OCI-LY7 (cell line): ENCODE measurements around the gene ZNF620. TPM values are rescaled to one million over a fixed set of nuclear protein-coding genes. Genes with fewer than 3 reads are reported as not detected.

ENCODE experiments used
- BruUV-seq: library from RNA; stranded (reverse); fragments of 400-500 nt; replicated peaks from 2 replicates; lab custom pipeline; 2021; lab: Mats Ljungman, UMichigan
- CTCF ChIA-PET: fragments of 300-600 bp; sonication (Branson Sonifier 250); formaldehyde crosslinking; loops from one replicate; lab custom pipeline; 2022; ENCODE audit warnings: antibody characterized with exemption; ENCODE audit not compliant: unreplicated experiment; lab: Charles Lee
- POLR2A ChIA-PET: fragments of 300-600 bp; sonication (Branson Sonifier 250); formaldehyde crosslinking; loops from one replicate; lab custom pipeline; 2022; ENCODE audit warnings: antibody characterized with exemption; lab: Charles Lee
- DNase-seq: peaks from one replicate; pipeline ENCODE4 v3.0.0-alpha.2; 2015; ENCODE audit warnings: low spot score
- H2AFZ ChIP-seq: fragments of 200-600 bp; sonication (generic), shearing (Covaris generic); 2 replicates; pipeline ENCODE4 v1.6.1; 2014; ENCODE audit warnings: mild to moderate bottlenecking, antibody characterized with exemption, low read length, moderate library complexity
- H3K27ac ChIP-seq: fragments of 200-600 bp; sonication (generic); 2 replicates; pipeline ENCODE4 v1.5.1; 2014; ENCODE audit warnings: mixed run types, low read depth, mild to moderate bottlenecking, moderate library complexity, low read length, inconsistent platforms; ENCODE audit not compliant: poor library complexity, severe bottlenecking
- H3K36me3 ChIP-seq: fragments of 200-600 bp; sonication (generic); 2 replicates; pipeline ENCODE4 v1.6.1; 2014; ENCODE audit warnings: mild to moderate bottlenecking, antibody characterized with exemption, low read length, moderate library complexity, mixed read lengths; ENCODE audit not compliant: insufficient read depth
- H3K4me1 ChIP-seq: fragments of 200-600 bp; sonication (generic); 2 replicates; pipeline ENCODE4 v1.5.1; 2014; ENCODE audit warnings: mild to moderate bottlenecking, low read length; ENCODE audit not compliant: insufficient read depth, poor library complexity, severe bottlenecking
- H3K4me2 ChIP-seq: fragments of 200-600 bp; sonication (generic); 2 replicates; pipeline ENCODE4 v1.6.1; 2014; ENCODE audit warnings: mild to moderate bottlenecking, low read length
- H3K4me3 ChIP-seq: fragments of 200-600 bp; sonication (generic); 2 replicates; pipeline ENCODE4 v1.5.1; 2014; ENCODE audit warnings: mild to moderate bottlenecking, low read depth, low read length; ENCODE audit not compliant: poor library complexity, severe bottlenecking
- H3K79me2 ChIP-seq: fragments of 200-600 bp; sonication (generic); 2 replicates; pipeline ENCODE4 v1.6.1; 2016; ENCODE audit warnings: low read depth, mild to moderate bottlenecking, low read length, moderate library complexity, mixed read lengths; ENCODE audit not compliant: insufficient read depth
- H3K9me2 ChIP-seq: fragments of 200-600 bp; sonication (generic); 2 replicates; pipeline ENCODE4 v1.6.1; 2016; ENCODE audit warnings: mild to moderate bottlenecking, low read length, mixed read lengths; ENCODE audit not compliant: insufficient read depth
- H3K9me3 ChIP-seq: fragments of 200-600 bp; sonication (generic); 2 replicates; pipeline ENCODE4 v1.6.1; 2014; ENCODE audit warnings: mild to moderate bottlenecking, mixed run types, low read length, mixed read lengths
- H4K20me1 ChIP-seq: fragments of 200-600 bp; sonication (generic); 2 replicates; pipeline ENCODE4 v1.6.1; 2014; ENCODE audit warnings: mild to moderate bottlenecking, antibody characterized with exemption, low read length, moderate library complexity, mixed read lengths; ENCODE audit not compliant: insufficient read depth
- EZH2phosphoT487 ChIP-seq: fragments of 200-600 bp; sonication (generic); IDR thresholded peaks from 2 replicates; pipeline ENCODE4 v1.6.1; 2018; ENCODE audit warnings: low read depth, borderline replicate concordance, mild to moderate bottlenecking, mixed run types, antibody characterized with exemption, low read length, moderate library complexity, mixed read lengths
- intact Hi-C: fragments of 100-400 bp; cut with micrococcal nuclease; formaldehyde crosslinking; loops from one replicate; pipeline ENCODE4 v1.10.0; 2022; ENCODE audit not compliant: unreplicated experiment
- total RNA-seq, 2 experiments: library from RNA; depleted of rRNA in 1 of 2; stranded (reverse); fragments of >200 nt in 1 of 2; shearing (Covaris generic) in 1 of 2; gene quantifications; 2 replicates each; pipeline ENCODE4 v1.2.3, GENCODE V29; 2014 to 2022
- TF ChIP-seq, protein P1 (sequence below): fragments of 200-600 bp; sonication (generic); conservative IDR thresholded peaks from 2 replicates; pipeline ENCODE4 v1.5.1; 2014; ENCODE audit warnings: mild to moderate bottlenecking, antibody characterized with exemption, low read length, moderate library complexity, mixed read lengths

Gene ZNF620
- total RNA-seq, 2 experiments from 2014 or later = 0.27 TPM; not detected in 1

DNA sequence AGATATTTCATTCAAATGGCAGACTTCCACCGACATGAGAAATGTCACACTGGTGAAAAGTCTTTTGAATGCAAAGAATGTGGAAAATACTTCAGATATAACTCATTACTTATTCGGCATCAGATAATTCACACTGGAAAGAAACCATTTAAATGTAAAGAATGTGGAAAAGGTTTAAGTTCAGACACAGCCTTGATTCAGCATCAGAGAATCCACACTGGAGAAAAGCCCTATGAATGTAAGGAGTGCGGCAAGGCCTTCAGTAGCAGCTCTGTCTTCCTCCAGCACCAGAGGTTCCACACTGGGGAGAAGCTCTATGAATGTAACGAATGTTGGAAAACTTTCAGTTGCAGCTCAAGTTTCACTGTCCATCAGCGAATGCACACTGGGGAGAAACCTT lies 10.4 kb downstream of the ZNF620 start:
- intact Hi-C loops = no loop called here
- H2AFZ ChIP-seq = no peak overlapping the region
- TF ChIP-seq, protein P1, sequence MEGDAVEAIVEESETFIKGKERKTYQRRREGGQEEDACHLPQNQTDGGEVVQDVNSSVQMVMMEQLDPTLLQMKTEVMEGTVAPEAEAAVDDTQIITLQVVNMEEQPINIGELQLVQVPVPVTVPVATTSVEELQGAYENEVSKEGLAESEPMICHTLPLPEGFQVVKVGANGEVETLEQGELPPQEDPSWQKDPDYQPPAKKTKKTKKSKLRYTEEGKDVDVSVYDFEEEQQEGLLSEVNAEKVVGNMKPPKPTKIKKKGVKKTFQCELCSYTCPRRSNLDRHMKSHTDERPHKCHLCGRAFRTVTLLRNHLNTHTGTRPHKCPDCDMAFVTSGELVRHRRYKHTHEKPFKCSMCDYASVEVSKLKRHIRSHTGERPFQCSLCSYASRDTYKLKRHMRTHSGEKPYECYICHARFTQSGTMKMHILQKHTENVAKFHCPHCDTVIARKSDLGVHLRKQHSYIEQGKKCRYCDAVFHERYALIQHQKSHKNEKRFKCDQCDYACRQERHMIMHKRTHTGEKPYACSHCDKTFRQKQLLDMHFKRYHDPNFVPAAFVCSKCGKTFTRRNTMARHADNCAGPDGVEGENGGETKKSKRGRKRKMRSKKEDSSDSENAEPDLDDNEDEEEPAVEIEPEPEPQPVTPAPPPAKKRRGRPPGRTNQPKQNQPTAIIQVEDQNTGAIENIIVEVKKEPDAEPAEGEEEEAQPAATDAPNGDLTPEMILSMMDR = no peak
- no peak for TF ChIP-seq EZH2phosphoT487
- no peaks in the 10 kb centered on the region for H4K20me1 ChIP-seq
- ChIA-PET POLR2A (interaction anchor here (0.5 kb wide), 1 partner anchor 45 kb away, joined by 3 read pairs; no protein-coding TSS in a partner anchor), CTCF (no interaction called here)
- H3K4me1 ChIP-seq = no peaks in the 10 kb centered on the region
- no peak overlapping the region for H3K27ac ChIP-seq
- H3K36me3 ChIP-seq = no peaks in the 10 kb centered on the region
- DNase-seq = no peak
- no peaks in the 10 kb centered on the region for H3K9me2 ChIP-seq
- BruUV-seq = no TSS peak
- H3K9me3 ChIP-seq = no peaks in the 10 kb centered on the region
- H3K4me2 ChIP-seq = no peak overlapping the region
- H3K4me3 ChIP-seq = no peak overlapping the region
- no peaks in the 10 kb centered on the region for H3K79me2 ChIP-seq

GRCh38 chr3:40518067-40518466 lies 12.2 kb downstream of the ZNF620 start:
- H3K9me2 ChIP-seq = no peaks in the 10 kb centered on the region
- H3K4me3 ChIP-seq = no peak overlapping the region
- H3K4me1 ChIP-seq = no peaks in the 10 kb centered on the region
- no peak for TF ChIP-seq EZH2phosphoT487
- TF ChIP-seq, protein P1 = no peak
- DNase-seq = no peak
- no TSS peak for BruUV-seq
- intact Hi-C loops = no loop called here
- H2AFZ ChIP-seq = no peak overlapping the region
- ChIA-PET CTCF (no interaction called here), POLR2A (interaction anchor here (0.6 kb wide), 1 partner anchor 41 kb away, joined by 5 read pairs; no protein-coding TSS in a partner anchor)
- H3K4me2 ChIP-seq = no peak overlapping the region
- H3K27ac ChIP-seq = no peak overlapping the region
- no peaks in the 10 kb centered on the region for H3K9me3 ChIP-seq
- H4K20me1 ChIP-seq = no peaks in the 10 kb centered on the region
- H3K79me2 ChIP-seq = no peaks in the 10 kb centered on the region
- no peaks in the 10 kb centered on the region for H3K36me3 ChIP-seq

GRCh38 chr3:40518848-40519247 lies 13.0 kb downstream of the ZNF620 start:
- Histone ChIP-seq H3K4me1 (no peaks in the 10 kb centered on the region), H3K36me3 (no peaks in the 10 kb centered on the region), H3K9me3 (no peaks in the 10 kb centered on the region), H3K9me2 (no peaks in the 10 kb centered on the region), H4K20me1 (no peaks in the 10 kb centered on the region), H3K27ac (no peak overlapping the region), H3K4me2 (no peak overlapping the region), H3K79me2 (no peaks in the 10 kb centered on the region), H3K4me3 (no peak overlapping the region), H2AFZ (no peak overlapping the region)
- TF ChIP-seq EZH2phosphoT487 = no peak
- TF ChIP-seq, protein P1 = no peak
- no peak for DNase-seq
- intact Hi-C loops = no loop called here
- ChIA-PET POLR2A (interaction anchor here (0.6 to 0.7 kb wide), 2 partner anchors 8 to 606 kb away, joined by 3 to 4 read pairs; no protein-coding TSS in a partner anchor), CTCF (no interaction called here)
- BruUV-seq = no TSS peak
